Measurements from ENCODE around the gene OPN1SW. TPM values are rescaled to one million over a fixed set of nuclear protein-coding genes. Genes with fewer than 3 reads are reported as not detected.

The OPN1SW gene
- total RNA-seq, 1 donor from 2014 or later: not detected

GRCh38 chr7:128739048-128739962 is 36.3 kb downstream of the OPN1SW start, which contains the start of gene CALU:
Gene CALU, plus strand, starts transcription at chr7:128739359. Its CDS starts 9,225 bp downstream, at chr7:128748584.
- intact Hi-C loops (cut with DNase I): loop anchor here (2.0 to 5.0 kb wide), 2 partner anchors 87 to 128 kb away; a partner anchor contains a TSS
- DNase-seq (ENCODE audit: low spot score): peak; percentile 98

GRCh38 chr7:128738570-128739047 is 37.0 kb downstream of the OPN1SW start:
- DNase-seq (ENCODE audit: low spot score): no peak
- intact Hi-C loops (cut with DNase I): loop anchor here (2.0 to 5.0 kb wide), 2 partner anchors 88 to 129 kb away; a partner anchor contains a TSS

- no peak for DNase-seq (ENCODE audit: low spot score)
- intact Hi-C loops (cut with DNase I): loop anchor here (2.0 to 5.0 kb wide), 2 partner anchors 89 to 129 kb away; a partner anchor contains a TSS
Observed at GRCh38 chr7:128737867-128738385, 37.7 kb downstream of the OPN1SW start.

GRCh38 chr7:128737441-128737840 is 38.2 kb downstream of the OPN1SW start:
- DNase-seq (ENCODE audit: low spot score): no peak
- intact Hi-C loops (cut with DNase I): loop anchor here (5.0 kb wide), 1 partner anchor 130 kb away; a partner anchor contains a TSS

GRCh38 chr7:128735436-128735835 is 40.2 kb downstream of the OPN1SW start:
- intact Hi-C loops (cut with DNase I): loop anchor here (5.0 kb wide), 1 partner anchor 132 kb away; a partner anchor contains a TSS
- no peak for DNase-seq (ENCODE audit: low spot score)

- no peak for DNase-seq (ENCODE audit: low spot score)
- intact Hi-C loops (cut with DNase I): loop anchor here (5.0 kb wide), 1 partner anchor 132 kb away; a partner anchor contains a TSS
Observed at GRCh38 chr7:128734890-128735289, 40.7 kb downstream of the OPN1SW start.

GRCh38 chr7:128733278-128733645 is 42.3 kb downstream of the OPN1SW start:
- DNase-seq (ENCODE audit: low spot score): no peak
- intact Hi-C loops (cut with DNase I): no loop called here

GRCh38 chr7:128732521-128733277 is 42.9 kb downstream of the OPN1SW start:
- intact Hi-C loops (cut with DNase I): no loop called here
- DNase-seq (ENCODE audit: low spot score): no peak

- intact Hi-C loops (cut with DNase I): no loop called here
- DNase-seq (ENCODE audit: low spot score): no peak
Observed at GRCh38 chr7:128731184-128731583, 44.4 kb downstream of the OPN1SW start.

- intact Hi-C loops (cut with DNase I): no loop called here
- DNase-seq (ENCODE audit: low spot score): no peak
Observed at GRCh38 chr7:128729494-128729893, 46.1 kb downstream of the OPN1SW start.

- intact Hi-C loops (cut with DNase I): no loop called here
- DNase-seq (ENCODE audit: low spot score): no peak
Observed at GRCh38 chr7:128728598-128728997, 47.0 kb downstream of the OPN1SW start.

GRCh38 chr7:128727239-128727638 is 48.4 kb downstream of the OPN1SW start:
- intact Hi-C loops (cut with DNase I): no loop called here
- DNase-seq (ENCODE audit: low spot score): no peak

- intact Hi-C loops (cut with DNase I): no loop called here
- DNase-seq (ENCODE audit: low spot score): no peak
Observed at GRCh38 chr7:128726737-128727072, 48.9 kb downstream of the OPN1SW start.

GRCh38 chr7:128726059-128726736 is 49.4 kb downstream of the OPN1SW start:
- intact Hi-C loops (cut with DNase I): no loop called here

GRCh38 chr7:128725531-128725930 is 50.1 kb downstream of the OPN1SW start:
- intact Hi-C loops (cut with DNase I): no loop called here
- no peak for DNase-seq (ENCODE audit: low spot score)

More at GRCh38 chr7:128726059-128726736, 49.4 kb downstream of the OPN1SW start:
- DNase-seq (ENCODE audit: low spot score): no peak

GRCh38 chr7:128724743-128725142 is 50.9 kb downstream of the OPN1SW start:
- intact Hi-C loops (cut with DNase I): no loop called here

More at GRCh38 chr7:128724743-128725142, 50.9 kb downstream of the OPN1SW start:
- DNase-seq (ENCODE audit: low spot score): no peak
